Upper lobe of right lung (tissue), 1 donor: ENCODE measurements around the gene NUP58. TPM values are rescaled to one million over a fixed set of nuclear protein-coding genes. Genes with fewer than 3 reads are reported as not detected.

Source experiments
- ATAC-seq: fragments of 200-7000 bp; cut with Tn5 transposase; one replicate; pipeline ENCODE4 v1.9.1; 2020; ENCODE audit warnings: mild to moderate bottlenecking, moderate library complexity
- DNase-seq: peaks from one replicate; pipeline ENCODE4 v3.0.0-alpha.2; 2020
- H3K27ac ChIP-seq: fragments of 200-600 bp; one replicate; pipeline ENCODE4 v1.8.0; 2022
- H3K27me3 ChIP-seq: fragments of 200-600 bp; one replicate; pipeline ENCODE4 v1.8.0; 2022; ENCODE audit warnings: mild to moderate bottlenecking
- H3K36me3 ChIP-seq: fragments of 200-600 bp; one replicate; pipeline ENCODE4 v1.8.0; 2022
- H3K4me1 ChIP-seq: fragments of 200-600 bp; one replicate; pipeline ENCODE4 v1.8.0; 2022
- H3K4me3 ChIP-seq: fragments of 200-600 bp; one replicate; pipeline ENCODE4 v1.8.0; 2022; ENCODE audit warnings: mild to moderate bottlenecking
- H3K9me3 ChIP-seq: fragments of 200-600 bp; one replicate; pipeline ENCODE4 v1.8.0; 2022
- CTCF ChIP-seq: fragments of 200-600 bp; IDR thresholded peaks from one replicate; pipeline ENCODE4 v1.8.0; 2022; ENCODE audit warnings: antibody characterized with exemption
- intact Hi-C: fragments of 100-400 bp; cut with DNase I; formaldehyde crosslinking; loops from one replicate; pipeline ENCODE4 v1.11.0; 2022
- long read RNA-seq: library from polyadenylated mRNA; unstranded; transcript quantifications from one replicate; pipeline ENCODE4 v2.0.0, GENCODE V29; 2021
- total RNA-seq: library from RNA; stranded (reverse); fragmentation: NEBNext Ultra II Directional; extraction: Animal tissue kit (Norgen Biotek cat#: 25700); gene quantifications from one replicate; pipeline ENCODE4 v1.2.1, GENCODE V29; 2021
- donor health status: DM: no; HTN: yes; CAD: no; lungs with severe emphysema.

Gene NUP58
- 77.6 TPM for total RNA-seq
- long read RNA-seq, full-length matches to known transcripts: 42 of 60 reads
- long read RNA-seq, partial matches to known transcripts: 6 of 60 reads
- long read RNA-seq, other reads (novel, unspliced or antisense): 12 of 60 reads

- intact Hi-C loops: no loop called here
- H3K27ac ChIP-seq: peak within 1 kb of the TSS; percentile 91
- H3K4me1 ChIP-seq: peaks cover 31% of the 10 kb centered on the region
- H3K4me3 ChIP-seq: peak within 1 kb of the TSS; percentile 88
- H3K9me3 ChIP-seq: no peaks in the 10 kb centered on the region
- no peak for TF ChIP-seq CTCF
- peaks cover 2% of the 10 kb centered on the region for H3K27me3 ChIP-seq
- ATAC-seq (peak; percentile 99), DNase-seq (peak; percentile 97)
- H3K36me3 ChIP-seq: peaks cover 6% of the 10 kb centered on the region
Observed at GRCh38 chr13:25301347-25302113, at the start of gene NUP58. Gene NUP58, plus strand, starts transcription at chr13:25301625. Its CDS starts 149 bp downstream, at chr13:25301774.

GRCh38 chr13:25252225-25252624, 49.2 kb upstream of the NUP58 start:
- no peaks in the 10 kb centered on the region for H3K27me3 ChIP-seq
- ATAC-seq: peak; percentile 76
- H3K36me3 ChIP-seq: peaks cover 78% of the 10 kb centered on the region
- TF ChIP-seq CTCF: no peak
- H3K4me1 ChIP-seq: no peaks in the 10 kb centered on the region
- no peaks in the 10 kb centered on the region for H3K9me3 ChIP-seq
- DNase-seq: no peak
- intact Hi-C loops: no loop called here
- no peak overlapping the region for H3K4me3 ChIP-seq
- H3K27ac ChIP-seq: no peak overlapping the region

GRCh38 chr13:25252752-25253151, 48.7 kb upstream of the NUP58 start:
- Histone ChIP-seq H3K4me3 (no peak overlapping the region), H3K36me3 (peaks cover 82% of the 10 kb centered on the region), H3K27me3 (no peaks in the 10 kb centered on the region), H3K27ac (no peak overlapping the region), H3K4me1 (no peaks in the 10 kb centered on the region), H3K9me3 (no peaks in the 10 kb centered on the region)
- ATAC-seq (no peak), DNase-seq (no peak)
- intact Hi-C loops: no loop called here
- TF ChIP-seq CTCF: no peak

- Histone ChIP-seq H3K4me3 (no peak overlapping the region), H3K27ac (no peak overlapping the region), H3K4me1 (no peaks in the 10 kb centered on the region), H3K9me3 (no peaks in the 10 kb centered on the region), H3K27me3 (no peaks in the 10 kb centered on the region), H3K36me3 (peaks cover 92% of the 10 kb centered on the region)
- intact Hi-C loops: no loop called here
- DNase-seq: no peak
- TF ChIP-seq CTCF: no peak
- peak; percentile 61 for ATAC-seq
Observed at GRCh38 chr13:25253702-25254101, 47.7 kb upstream of the NUP58 start.

- TF ChIP-seq CTCF: no peak
- no peaks in the 10 kb centered on the region for H3K27me3 ChIP-seq
- H3K4me1 ChIP-seq: no peaks in the 10 kb centered on the region
- ATAC-seq (no peak), DNase-seq (no peak)
- intact Hi-C loops: loop anchor here (10.0 kb wide), 1 partner anchor 63 kb away; no protein-coding TSS in a partner anchor
- no peaks in the 10 kb centered on the region for H3K9me3 ChIP-seq
- H3K4me3 ChIP-seq: no peak overlapping the region
- peaks cover 90% of the 10 kb centered on the region for H3K36me3 ChIP-seq
- no peak overlapping the region for H3K27ac ChIP-seq
Observed at GRCh38 chr13:25262261-25262660, 39.2 kb upstream of the NUP58 start.
